ENCODE data around the gene SORCS1.

- no peak for TF ChIP-seq CTCF (conservative IDR thresholded peaks at IDR 0.05)
- TF ChIP-seq EZH2 (IDR thresholded peaks at IDR 0.05; ENCODE audit: low read depth): no peak
Observed at GRCh38 chr10:106999118-106999707, 165.3 kb downstream of the SORCS1 start.

Data from PC-9 (cell line).